ENCODE results near the gene TMCC1. TPM values are rescaled to one million over a fixed set of nuclear protein-coding genes. Genes with fewer than 3 reads are reported as not detected.
A peak's percentile ranks its signal among the peaks of the same experiment; 100 is the strongest.
"Not testable (repeated sequence)": the region's sequence is repeated elsewhere in the genome, so short reads cannot be mapped to it uniquely, and the experiment has no call there.

TMCC1 gene
- total RNA-seq, 2 experiments from 2014 or later: 21.6 to 22.1 TPM

DNA sequence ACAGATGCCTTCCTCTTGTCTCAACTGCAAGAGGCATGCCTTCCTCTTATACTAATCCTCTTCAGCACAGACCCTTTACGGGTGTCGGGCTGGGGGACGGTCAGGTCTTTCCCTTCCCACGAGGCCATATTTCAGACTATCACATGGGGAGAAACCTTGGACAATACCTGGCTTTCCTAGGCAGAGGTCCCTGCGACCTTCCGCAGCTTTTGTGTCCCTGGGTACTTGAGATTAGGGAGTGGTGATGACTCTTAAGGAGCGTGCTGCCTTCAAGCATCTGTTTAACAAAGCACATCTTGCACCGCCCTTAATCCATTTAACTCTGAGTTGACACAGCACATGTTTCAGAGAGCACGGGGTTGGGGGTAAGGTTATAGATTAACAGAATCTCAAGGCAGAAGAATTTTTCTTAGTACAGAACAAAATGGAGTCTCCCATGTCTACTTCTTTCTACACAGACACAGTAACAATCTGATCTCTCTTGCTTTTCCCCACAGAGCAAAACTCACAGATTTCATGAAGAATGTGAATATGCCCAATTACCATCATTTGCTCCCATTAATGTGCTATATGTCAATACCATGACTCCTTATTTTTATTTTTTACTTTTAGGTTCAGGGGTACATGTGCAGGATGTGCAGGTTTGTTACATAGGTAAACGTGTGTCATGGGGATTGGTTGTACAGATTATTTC, 251.8 kb downstream of the TMCC1 start:
- H3K4me3 Mint-ChIP-seq; H3K27ac Mint-ChIP-seq; ATAC-seq (ENCODE audit: low read depth); POLR2A ChIA-PET; DNase-seq; H3K36me3 Mint-ChIP-seq; H3K4me1 Mint-ChIP-seq; H3K27me3 Mint-ChIP-seq; H3K9me3 Mint-ChIP-seq: not testable (repeated sequence)

- ATAC-seq (ENCODE audit: low read depth); H3K36me3 Mint-ChIP-seq; H3K4me3 Mint-ChIP-seq; DNase-seq; POLR2A ChIA-PET; H3K4me1 Mint-ChIP-seq; H3K27me3 Mint-ChIP-seq; H3K9me3 Mint-ChIP-seq; H3K27ac Mint-ChIP-seq: not testable (repeated sequence)
Measured at GRCh38 chr3:129640985-129641384, 252.5 kb downstream of the TMCC1 start.

- Mint-ChIP-seq H3K9me3 (no peaks in the 10 kb centered on the region), H3K4me3 (no peak overlapping the region), H3K4me1 (no peaks in the 10 kb centered on the region), H3K27ac (no peak overlapping the region), H3K27me3 (no peaks in the 10 kb centered on the region), H3K36me3 (no peaks in the 10 kb centered on the region)
- POLR2A ChIA-PET: no interaction called here
- DNase-seq (no peak), ATAC-seq (ENCODE audit: low read depth) (no peak)
Measured at GRCh38 chr3:129638481-129638880, 255.0 kb downstream of the TMCC1 start.

- no peaks in the 10 kb centered on the region for H3K36me3 Mint-ChIP-seq
- DNase-seq (no peak), ATAC-seq (ENCODE audit: low read depth) (no peak)
- POLR2A ChIA-PET: no interaction called here
- H3K9me3 Mint-ChIP-seq: no peaks in the 10 kb centered on the region
- no peak overlapping the region for H3K27ac Mint-ChIP-seq
- H3K4me3 Mint-ChIP-seq: no peak overlapping the region
- no peaks in the 10 kb centered on the region for H3K4me1 Mint-ChIP-seq
- no peaks in the 10 kb centered on the region for H3K27me3 Mint-ChIP-seq
Measured at GRCh38 chr3:129636082-129636481, 257.4 kb downstream of the TMCC1 start.

DNA sequence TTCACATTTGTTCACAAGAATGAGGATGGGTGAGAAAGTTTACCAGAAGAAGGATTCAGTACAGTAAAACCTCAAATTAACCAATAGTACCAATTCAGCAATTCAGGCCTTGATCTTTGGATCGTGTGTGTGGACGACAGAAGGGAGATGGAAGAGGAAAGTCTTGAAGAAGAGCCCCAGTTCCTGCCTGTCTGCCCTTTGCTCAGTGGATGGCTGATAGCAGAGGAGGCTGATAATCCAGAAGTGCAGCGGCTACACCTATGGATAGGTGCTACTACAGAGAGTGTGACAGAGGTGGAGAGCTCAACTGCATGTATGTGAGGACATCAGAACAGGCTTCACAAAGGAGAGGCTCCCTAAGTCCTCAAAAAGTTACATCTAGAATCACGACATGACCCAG, 257.9 kb downstream of the TMCC1 start:
- Mint-ChIP-seq H3K4me3 (no peak overlapping the region), H3K36me3 (no peaks in the 10 kb centered on the region), H3K9me3 (no peaks in the 10 kb centered on the region), H3K27me3 (no peaks in the 10 kb centered on the region), H3K27ac (no peak overlapping the region), H3K4me1 (no peaks in the 10 kb centered on the region)
- POLR2A ChIA-PET: no interaction called here
- ATAC-seq (ENCODE audit: low read depth) (no peak), DNase-seq (no peak)

- no peaks in the 10 kb centered on the region for H3K27me3 Mint-ChIP-seq
Measured at GRCh38 chr3:129633751-129634481, 259.6 kb downstream of the TMCC1 start.

DNA sequence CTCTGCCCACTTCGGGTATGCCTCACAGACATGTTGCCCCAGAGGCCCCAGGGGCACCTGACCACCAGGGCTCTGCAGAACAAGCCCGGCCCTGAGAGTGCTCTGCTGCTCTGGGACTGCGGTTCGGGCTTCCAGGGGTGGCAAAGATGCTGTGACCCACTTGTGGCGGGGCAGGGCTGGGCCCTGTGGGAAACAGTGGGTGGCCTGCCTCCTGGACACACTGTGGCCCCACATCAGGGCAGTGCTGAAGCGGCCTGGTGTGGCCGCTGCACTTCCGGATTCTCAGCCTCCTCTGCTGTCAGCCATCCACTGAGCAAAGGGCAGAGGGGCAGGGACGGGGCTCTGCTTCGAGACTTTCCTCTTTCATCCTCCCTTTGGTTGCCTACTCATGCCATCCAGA, 260.5 kb downstream of the TMCC1 start:
- H3K27me3 Mint-ChIP-seq: peaks cover 3% of the 10 kb centered on the region
- H3K27ac Mint-ChIP-seq: no peak overlapping the region
- POLR2A ChIA-PET: no interaction called here
- no peaks in the 10 kb centered on the region for H3K9me3 Mint-ChIP-seq
- no peaks in the 10 kb centered on the region for H3K36me3 Mint-ChIP-seq
- H3K4me1 Mint-ChIP-seq: peaks cover 3% of the 10 kb centered on the region
- H3K4me3 Mint-ChIP-seq: no peak overlapping the region
- no peak for DNase-seq
- no peak for ATAC-seq (ENCODE audit: low read depth)

More at GRCh38 chr3:129633751-129634481, 259.6 kb downstream of the TMCC1 start:
- no peak overlapping the region for H3K27ac Mint-ChIP-seq
- no peaks in the 10 kb centered on the region for H3K36me3 Mint-ChIP-seq
- ATAC-seq (ENCODE audit: low read depth) (no peak), DNase-seq (no peak)
- no peak overlapping the region for H3K4me3 Mint-ChIP-seq
- H3K4me1 Mint-ChIP-seq: no peaks in the 10 kb centered on the region
- POLR2A ChIA-PET: no interaction called here
- H3K9me3 Mint-ChIP-seq: no peaks in the 10 kb centered on the region

- Mint-ChIP-seq H3K27me3 (peaks cover 6% of the 10 kb centered on the region), H3K27ac (no peak overlapping the region), H3K4me1 (peaks cover 7% of the 10 kb centered on the region), H3K36me3 (no peaks in the 10 kb centered on the region), H3K4me3 (no peak overlapping the region), H3K9me3 (no peaks in the 10 kb centered on the region)
- POLR2A ChIA-PET: no interaction called here
- ATAC-seq (ENCODE audit: low read depth) (no peak), DNase-seq (no peak)
Measured at GRCh38 chr3:129632556-129632955, 261.0 kb downstream of the TMCC1 start.

DNA sequence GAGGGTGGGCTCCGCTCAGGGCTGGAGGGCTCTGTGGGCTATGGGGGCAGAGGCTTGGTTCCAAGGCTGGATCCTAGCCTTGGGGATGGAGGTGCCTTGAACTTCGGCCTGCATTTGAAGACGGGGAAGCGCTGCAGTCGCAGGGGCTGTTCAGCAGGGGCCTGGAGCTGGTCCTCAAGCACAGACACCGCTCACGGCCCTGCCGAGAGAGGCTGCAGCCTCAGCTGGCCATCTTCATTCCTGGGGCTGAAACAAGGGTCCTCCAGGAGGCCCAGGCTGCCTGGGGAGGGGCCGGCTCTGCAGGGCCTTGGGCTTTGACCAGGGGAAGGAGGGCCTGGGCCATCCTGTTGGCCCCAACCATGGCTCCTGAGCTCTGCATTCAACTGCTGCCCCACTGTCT, 261.5 kb downstream of the TMCC1 start:
- Mint-ChIP-seq H3K27ac (no peak overlapping the region), H3K9me3 (no peaks in the 10 kb centered on the region), H3K27me3 (peaks cover 7% of the 10 kb centered on the region), H3K4me3 (no peak overlapping the region), H3K4me1 (peaks cover 12% of the 10 kb centered on the region), H3K36me3 (no peaks in the 10 kb centered on the region)
- POLR2A ChIA-PET: no interaction called here
- ATAC-seq (ENCODE audit: low read depth) (no peak), DNase-seq (no peak)

GRCh38 chr3:129629011-129629410, 264.5 kb downstream of the TMCC1 start:
- H3K9me3 Mint-ChIP-seq: no peaks in the 10 kb centered on the region
- H3K27ac Mint-ChIP-seq: no peak overlapping the region
- H3K27me3 Mint-ChIP-seq: peaks cover 14% of the 10 kb centered on the region
- peaks cover 19% of the 10 kb centered on the region for H3K4me1 Mint-ChIP-seq
- DNase-seq (no peak), ATAC-seq (ENCODE audit: low read depth) (no peak)
- POLR2A ChIA-PET: no interaction called here
- H3K36me3 Mint-ChIP-seq: no peaks in the 10 kb centered on the region
- no peak overlapping the region for H3K4me3 Mint-ChIP-seq

DNA sequence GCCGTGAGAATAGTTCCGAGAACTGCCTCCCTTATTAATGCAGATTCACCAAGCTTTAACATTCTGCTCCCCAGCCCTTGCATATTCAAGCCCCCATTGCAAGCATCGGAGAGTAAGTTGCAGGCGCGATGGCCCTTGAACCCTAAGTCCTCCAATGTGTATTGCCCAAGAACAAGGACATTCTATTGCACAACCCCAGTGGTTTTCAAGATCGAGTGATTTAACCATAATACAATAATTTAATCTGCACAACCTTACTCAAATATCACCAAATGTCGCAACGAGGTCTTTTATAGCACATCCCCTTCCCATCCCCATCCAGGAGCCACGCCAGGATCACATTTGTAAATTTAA, 265.4 kb downstream of the TMCC1 start:
- DNase-seq: no peak
- POLR2A ChIA-PET: interaction anchor here (1.1 to 1.4 kb wide), 2 partner anchors 307 to 484 kb away, joined by 3 read pairs; no protein-coding TSS in a partner anchor
- Mint-ChIP-seq H3K4me3 (peak overlapping the region; percentile 91), H3K4me1 (peaks cover 19% of the 10 kb centered on the region), H3K27ac (peak overlapping the region; percentile 80), H3K9me3 (no peaks in the 10 kb centered on the region), H3K36me3 (no peaks in the 10 kb centered on the region), H3K27me3 (peaks cover 14% of the 10 kb centered on the region)
- ATAC-seq (ENCODE audit: low read depth): no peak

DNA sequence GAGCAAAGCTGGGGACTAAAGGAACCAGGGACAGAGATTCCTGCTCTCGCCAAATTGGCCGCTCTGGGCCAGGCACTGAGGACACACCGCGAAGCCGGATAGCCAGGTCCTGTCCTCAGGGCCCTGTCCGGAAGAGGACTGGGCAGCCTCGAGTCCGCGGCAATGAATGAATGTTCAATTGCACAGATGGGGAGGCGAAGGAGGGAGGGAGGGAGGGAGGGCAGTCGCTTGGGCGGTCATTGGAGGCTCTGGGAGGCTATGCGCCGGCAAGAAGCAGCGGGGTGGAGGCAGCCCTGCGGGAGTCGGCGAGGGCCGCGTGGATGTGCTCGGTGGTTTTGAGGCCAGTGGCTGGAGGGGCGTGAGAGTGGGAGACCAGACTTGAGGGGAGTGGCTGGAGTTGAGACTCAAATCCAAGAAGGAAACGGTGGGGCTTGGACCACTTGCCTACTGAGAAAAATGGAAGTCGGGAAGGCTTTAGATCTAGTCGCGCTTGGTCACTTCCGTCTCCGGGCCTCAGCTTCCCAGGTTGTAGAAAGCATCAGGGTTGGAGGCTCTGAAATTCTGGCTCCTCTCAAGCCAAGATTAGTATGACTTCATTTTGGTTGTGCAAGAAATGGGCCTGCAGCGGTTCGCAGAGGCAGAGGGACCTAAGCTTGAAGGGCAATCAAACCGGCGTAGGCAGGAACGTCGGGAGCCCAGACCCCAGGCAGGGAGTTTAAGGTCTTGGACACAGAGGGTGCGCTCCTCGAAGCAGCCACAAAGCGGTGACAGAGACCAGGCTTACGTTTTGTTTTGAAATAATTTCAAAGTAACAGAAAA, 266.0 kb downstream of the TMCC1 start:
- ATAC-seq (ENCODE audit: low read depth) (peak; percentile 47), DNase-seq (peak; percentile 70)
- Mint-ChIP-seq H3K4me1 (peaks cover 19% of the 10 kb centered on the region), H3K27me3 (peaks cover 14% of the 10 kb centered on the region), H3K9me3 (no peaks in the 10 kb centered on the region), H3K27ac (peak overlapping the region; percentile 80), H3K36me3 (no peaks in the 10 kb centered on the region), H3K4me3 (peak overlapping the region; percentile 91)
- POLR2A ChIA-PET: interaction anchor here (1.0 to 1.4 kb wide), 3 partner anchors 187 to 484 kb away, joined by 3 read pairs; partner anchors contain the start of genes IFT122 and MBD4

DNA sequence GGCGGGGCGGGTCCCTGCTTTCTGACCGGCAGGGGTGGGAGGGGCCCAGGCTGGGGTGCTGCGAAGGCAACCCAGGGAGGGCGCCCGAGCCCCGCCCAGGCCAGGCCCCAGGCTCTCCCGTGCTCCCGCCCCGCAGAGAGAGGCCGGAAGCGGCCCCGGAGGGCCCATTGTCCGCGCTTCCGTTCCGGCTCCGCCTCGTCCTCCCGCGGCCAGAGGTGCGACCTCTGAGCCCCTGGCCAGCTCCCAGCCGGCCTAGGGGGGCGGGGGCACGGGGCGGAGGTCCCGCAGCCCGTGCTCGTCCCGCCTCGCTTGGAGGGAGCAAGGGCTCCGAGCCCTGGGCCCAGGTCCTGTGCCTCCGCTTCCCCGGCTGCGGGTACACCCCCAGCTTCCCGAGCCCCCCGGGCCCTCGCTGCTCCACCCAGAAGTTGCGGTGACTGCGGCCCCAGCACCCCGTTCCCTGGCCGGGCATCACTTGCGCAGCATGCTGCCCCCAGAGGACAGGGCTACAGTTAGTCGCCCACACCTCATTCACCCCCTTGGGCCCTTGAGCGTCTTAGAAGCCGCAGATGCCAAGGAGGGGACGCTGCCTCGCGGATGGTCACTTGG, 266.7 kb downstream of the TMCC1 start:
- Mint-ChIP-seq H3K9me3 (no peaks in the 10 kb centered on the region), H3K27ac (peak overlapping the region; percentile 80), H3K36me3 (no peaks in the 10 kb centered on the region), H3K4me3 (peak overlapping the region; percentile 91), H3K27me3 (peaks cover 14% of the 10 kb centered on the region), H3K4me1 (peaks cover 19% of the 10 kb centered on the region)
- ATAC-seq (ENCODE audit: low read depth) (peak; percentile 90), DNase-seq (peak; percentile 80)
- POLR2A ChIA-PET: interaction anchor here (1.0 to 1.4 kb wide), 2 partner anchors 187 to 308 kb away, joined by 3 read pairs; partner anchors contain the start of genes IFT122 and MBD4

Measured in activated naive CD8-positive, alpha-beta T cell treated with anti-CD3 and anti-CD28 coated beads, Interleukin-2, amount 10 ng/mL, durations not matched to agents 7 days and 5 days (primary cell).